ENCODE measurements around the gene USP30. TPM values are rescaled to one million over a fixed set of nuclear protein-coding genes. Genes with fewer than 3 reads are reported as not detected.

Gene USP30
- total RNA-seq, 1 experiment from 2014 or later = 7.8 TPM

- no peak overlapping the region for H2BK12ac ChIP-seq (ENCODE audit: insufficient read length, low read depth, low read length)
- no peak overlapping the region for H3K56ac ChIP-seq (ENCODE audit: insufficient read length, low read depth, low read length)
- no peak overlapping the region for H2BK20ac ChIP-seq (ENCODE audit: low read depth, low read length, poor library complexity, severe bottlenecking)
- no peak overlapping the region for H2BK15ac ChIP-seq (ENCODE audit: low read depth, low read length)
- no peak overlapping the region for H3K27ac ChIP-seq (ENCODE audit: insufficient read length, low read depth, low read length)
- peak overlapping the region; percentile 5 for H3K4me2 ChIP-seq (ENCODE audit: insufficient read depth, insufficient read length, low read length)
- H3K4ac ChIP-seq (ENCODE audit: low read depth, low read length) = no peak overlapping the region
- Mint-ChIP-seq H3K4me3 (peak overlapping the region; percentile 22 to 71), H3K9me3 (no peaks in the 10 kb centered on the region), H3K27ac (peak overlapping the region; percentile 54 to 97 (median 96); a peak in 6 of 7 replicates), H3K27me3 (ENCODE audit: low read depth) (no peaks in the 10 kb centered on the region), H3K4me1 (peaks cover 19 to 22% of the 10 kb centered on the region in 2 experiments), H3K36me3 (ENCODE audit: insufficient read depth in 1 of 3, low read depth in 3 of 3) (peaks cover 3 to 23% (median 10%) of the 10 kb centered on the region in 3 experiments; a peak in 5 of 7 replicates)
- no peak overlapping the region for H4K5ac ChIP-seq (ENCODE audit: insufficient read length, low read depth, low read length)
- no peak overlapping the region for H2BK120ac ChIP-seq (ENCODE audit: low read depth, low read length, poor library complexity, severe bottlenecking)
- H3K9me3 ChIP-seq (ENCODE audit: control insufficient read depth, low read depth, low read length) = no peaks in the 10 kb centered on the region
- H3K79me1 ChIP-seq (ENCODE audit: insufficient read depth, low read depth, low read length, poor library complexity, severe bottlenecking) = no peaks in the 10 kb centered on the region
- H3T11ph ChIP-seq (ENCODE audit: low read length) = no peak overlapping the region
- no peak overlapping the region for H4K91ac ChIP-seq (ENCODE audit: insufficient read length, low read depth, low read length)
- H3K23ac ChIP-seq (ENCODE audit: insufficient read length, low read depth, low read length) = no peak overlapping the region
- no peaks in the 10 kb centered on the region for H4K20me1 ChIP-seq (ENCODE audit: control insufficient read depth, insufficient read depth, insufficient read length)
- H2AFZ ChIP-seq (ENCODE audit: low read length) = no peak overlapping the region
- H3K27me3 ChIP-seq (ENCODE audit: insufficient read depth, low read length) = no peaks in the 10 kb centered on the region
- no peak overlapping the region for H3K9ac ChIP-seq (ENCODE audit: extremely low read depth, insufficient read length, low read length)
- no peak overlapping the region for H2AK5ac ChIP-seq (ENCODE audit: insufficient read length, low read length)
- H3K14ac ChIP-seq (ENCODE audit: insufficient read depth, low read length) = no peak overlapping the region
- H4K8ac ChIP-seq (replicated peaks; ENCODE audit: insufficient read length, low read depth, low read length) = no peak overlapping the region
- H3K79me2 ChIP-seq (ENCODE audit: insufficient read depth, low read length) = no peaks in the 10 kb centered on the region
- H2BK5ac ChIP-seq (ENCODE audit: insufficient read length, low read length) = no peak overlapping the region
- TF ChIP-seq CTCF (conservative IDR thresholded peaks at IDR 0.05) = peak; percentile 29; the same call in 1 of the 3 replicates
- no CpG with 5 or more reads among the region's 17 CpGs for WGBS (ENCODE audit: extremely low coverage, insufficient read length, low lambda C conversion rate)
- H3K4me1 ChIP-seq (ENCODE audit: insufficient read depth, low read length) = no peaks in the 10 kb centered on the region; the same call in 1 of the 2 replicates
- peak; percentile 83 for DNase-seq
- H3K23me2 ChIP-seq (ENCODE audit: insufficient read length, low read depth, low read length, poor library complexity, severe bottlenecking) = no peaks in the 10 kb centered on the region
- no peak overlapping the region for H3K18ac ChIP-seq (ENCODE audit: insufficient read length, low read depth, low read length)
Observed at GRCh38 chr12:109069307-109070271, 17.2 kb downstream of the USP30 start.
